ENCODE measurements around the gene PITPNM2.

PITPNM2 gene

DNA sequence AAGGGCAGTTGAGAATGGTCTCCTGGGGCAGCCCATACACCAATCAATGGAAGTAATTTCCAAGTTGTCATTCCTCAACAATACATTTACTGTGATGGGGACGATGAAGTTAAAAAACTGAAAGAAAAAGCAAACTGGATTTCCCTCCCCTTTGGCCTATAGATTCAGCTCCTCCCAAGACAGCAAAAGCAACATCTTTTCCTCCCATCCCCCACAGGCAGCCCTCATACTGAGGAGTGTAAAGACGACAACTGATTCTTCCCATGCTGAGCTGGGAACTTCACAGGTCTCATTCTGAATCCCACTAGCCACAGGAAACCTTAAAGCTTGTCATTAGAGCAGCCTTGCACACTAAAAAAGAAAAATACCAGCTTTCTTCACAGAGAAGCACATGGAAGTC is 48.5 kb downstream of the PITPNM2 start:
- TF ChIP-seq, protein P1, sequence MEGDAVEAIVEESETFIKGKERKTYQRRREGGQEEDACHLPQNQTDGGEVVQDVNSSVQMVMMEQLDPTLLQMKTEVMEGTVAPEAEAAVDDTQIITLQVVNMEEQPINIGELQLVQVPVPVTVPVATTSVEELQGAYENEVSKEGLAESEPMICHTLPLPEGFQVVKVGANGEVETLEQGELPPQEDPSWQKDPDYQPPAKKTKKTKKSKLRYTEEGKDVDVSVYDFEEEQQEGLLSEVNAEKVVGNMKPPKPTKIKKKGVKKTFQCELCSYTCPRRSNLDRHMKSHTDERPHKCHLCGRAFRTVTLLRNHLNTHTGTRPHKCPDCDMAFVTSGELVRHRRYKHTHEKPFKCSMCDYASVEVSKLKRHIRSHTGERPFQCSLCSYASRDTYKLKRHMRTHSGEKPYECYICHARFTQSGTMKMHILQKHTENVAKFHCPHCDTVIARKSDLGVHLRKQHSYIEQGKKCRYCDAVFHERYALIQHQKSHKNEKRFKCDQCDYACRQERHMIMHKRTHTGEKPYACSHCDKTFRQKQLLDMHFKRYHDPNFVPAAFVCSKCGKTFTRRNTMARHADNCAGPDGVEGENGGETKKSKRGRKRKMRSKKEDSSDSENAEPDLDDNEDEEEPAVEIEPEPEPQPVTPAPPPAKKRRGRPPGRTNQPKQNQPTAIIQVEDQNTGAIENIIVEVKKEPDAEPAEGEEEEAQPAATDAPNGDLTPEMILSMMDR (conservative IDR thresholded peaks at IDR 0.05): no peak
- TF ChIP-seq ZFX (IDR thresholded peaks at IDR 0.05): no peak
- no peak overlapping the region for H3K27ac ChIP-seq

DNA sequence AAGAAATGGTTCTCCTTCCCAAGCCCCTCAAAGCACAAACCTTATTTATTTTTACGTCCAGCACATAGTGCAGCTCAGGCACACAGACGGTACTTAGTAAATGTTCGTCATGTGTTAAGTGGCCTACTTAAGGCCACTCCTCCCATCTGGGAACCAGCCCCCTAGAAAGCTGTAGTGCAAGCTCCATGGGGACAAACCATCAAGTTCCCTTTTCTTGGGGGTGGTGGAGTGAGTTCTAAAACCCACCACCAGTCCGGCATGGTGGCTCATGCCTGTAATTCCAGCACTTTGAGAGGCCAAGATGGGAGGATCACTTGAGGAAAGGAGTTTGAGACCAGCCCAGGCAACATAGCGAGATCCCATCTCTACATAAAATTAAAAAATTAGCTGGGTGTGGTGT is 49.4 kb downstream of the PITPNM2 start:
- no peak overlapping the region for H3K27ac ChIP-seq

More for the DNA sequence above, 49.4 kb downstream of the PITPNM2 start:
- TF ChIP-seq, protein P1 (conservative IDR thresholded peaks at IDR 0.05): no peak
- no peak for TF ChIP-seq ZFX (IDR thresholded peaks at IDR 0.05)
